ENCODE measurements around the gene FAH. TPM values are rescaled to one million over a fixed set of nuclear protein-coding genes. Genes with fewer than 3 reads are reported as not detected.

FAH gene
- polyA plus RNA-seq, 3 donors: 16.5 to 25.4 (median 24.0) TPM

DNA sequence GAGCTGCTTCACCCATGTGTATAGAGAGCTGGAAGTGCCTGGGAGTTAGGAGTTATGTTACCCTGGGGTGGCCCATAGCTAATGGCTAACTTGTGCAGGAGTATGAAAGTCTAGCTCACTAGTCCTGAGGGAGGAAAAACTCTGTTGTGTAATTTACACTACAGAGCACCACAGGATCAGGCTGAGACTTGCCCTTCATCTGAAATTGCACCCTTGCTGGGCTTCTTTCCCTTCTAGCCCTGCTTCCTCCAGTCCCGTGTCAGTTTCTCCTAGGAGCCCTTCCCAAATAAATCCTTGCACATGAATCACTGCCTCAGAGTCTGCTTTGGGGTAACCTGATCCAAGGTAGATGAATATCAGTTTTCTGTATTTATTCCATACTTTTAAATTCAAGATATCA lies 59.2 kb downstream of the FAH start:
- H3K4me3 Mint-ChIP-seq: no peak overlapping the region
- peaks cover 6 to 14% (median 11%) of the 10 kb centered on the region in 3 donors for H3K27me3 Mint-ChIP-seq (ENCODE audit: low read depth in 3 of 3)
- peaks cover 12 to 15% of the 10 kb centered on the region in 2 donors for H3K4me1 ChIP-seq (ENCODE audit: control insufficient read depth in 1 of 2, insufficient read depth in 2 of 2, low read length in 2 of 2)
- no peak overlapping the region for H3K27ac Mint-ChIP-seq
- H4K20me1 ChIP-seq (ENCODE audit: insufficient read depth, low read length): no peaks in the 10 kb centered on the region
- no peak overlapping the region for H3K9ac ChIP-seq (ENCODE audit: insufficient read depth, low read length, poor library complexity, severe bottlenecking)
- no peaks in the 10 kb centered on the region for H3K79me2 ChIP-seq (ENCODE audit: insufficient read depth, low read length)
- 83% methylated on average over 1 of the region's 1 CpG for WGBS (ENCODE audit: insufficient coverage)
- H3K9me3 ChIP-seq (replicated peaks in 1 of 2; ENCODE audit: control insufficient read depth in 1 of 2, insufficient read depth in 1 of 2, low read length in 2 of 2): no peaks in the 10 kb centered on the region
- H3K9me3 Mint-ChIP-seq: peaks cover 0 to 7% (median 3%) of the 10 kb centered on the region in 7 donors
- peaks cover 17% of the 10 kb centered on the region for H3K4me1 Mint-ChIP-seq
- no peaks in the 10 kb centered on the region for H3K36me3 ChIP-seq (replicated peaks in 1 of 2; ENCODE audit: control insufficient read depth in 1 of 2, insufficient read depth in 2 of 2, low read length in 2 of 2)
- no peak for TF ChIP-seq CTCF (IDR thresholded peaks at IDR 0.05)
- no peak overlapping the region for H3K4me2 ChIP-seq (replicated peaks; ENCODE audit: extremely low read depth, low read length, poor library complexity, severe bottlenecking)
- no peak overlapping the region for H3K27ac ChIP-seq (ENCODE audit: low read depth in 1 of 2, low read length in 2 of 2)
- H3K27me3 ChIP-seq (ENCODE audit: control insufficient read depth in 2 of 2, insufficient read depth in 2 of 2, low read length in 2 of 2): peaks cover 0 to 3% of the 10 kb centered on the region in 2 donors
- H3K4me3 ChIP-seq (replicated peaks in 1 of 3; ENCODE audit: low read depth in 2 of 3, low read length in 3 of 3): no peak overlapping the region
- intact Hi-C loops (cut with micrococcal nuclease): no loop called here
- H3K36me3 Mint-ChIP-seq: no peaks in the 10 kb centered on the region
- H2AFZ ChIP-seq (ENCODE audit: insufficient read depth, low read depth, low read length, poor library complexity, severe bottlenecking): no peak overlapping the region
- DNase-seq: no peak

- no peaks in the 10 kb centered on the region for H4K20me1 ChIP-seq (ENCODE audit: insufficient read depth, low read length)
- H3K79me2 ChIP-seq (ENCODE audit: insufficient read depth, low read length): no peaks in the 10 kb centered on the region
- H3K4me3 ChIP-seq (replicated peaks in 1 of 3; ENCODE audit: low read depth in 2 of 3, low read length in 3 of 3): no peak overlapping the region
- H3K36me3 ChIP-seq (replicated peaks in 1 of 2; ENCODE audit: control insufficient read depth in 1 of 2, insufficient read depth in 2 of 2, low read length in 2 of 2): no peaks in the 10 kb centered on the region
- H3K27me3 ChIP-seq (ENCODE audit: control insufficient read depth in 2 of 2, insufficient read depth in 2 of 2, low read length in 2 of 2): no peaks in the 10 kb centered on the region
- Mint-ChIP-seq H3K4me3 (no peak overlapping the region), H3K27me3 (ENCODE audit: low read depth in 3 of 3) (peaks cover 6 to 13% (median 12%) of the 10 kb centered on the region in 3 donors), H3K9me3 (peaks cover 0 to 10% (median 3%) of the 10 kb centered on the region in 7 donors), H3K36me3 (no peaks in the 10 kb centered on the region), H3K4me1 (peaks cover 17% of the 10 kb centered on the region), H3K27ac (no peak overlapping the region)
- intact Hi-C loops (cut with micrococcal nuclease): no loop called here
- peaks cover 12 to 15% of the 10 kb centered on the region in 2 donors for H3K4me1 ChIP-seq (ENCODE audit: control insufficient read depth in 1 of 2, insufficient read depth in 2 of 2, low read length in 2 of 2)
- no peak overlapping the region for H3K27ac ChIP-seq (ENCODE audit: low read depth in 1 of 2, low read length in 2 of 2)
- H3K9ac ChIP-seq (ENCODE audit: insufficient read depth, low read length, poor library complexity, severe bottlenecking): no peak overlapping the region
- no peak for DNase-seq
- no peaks in the 10 kb centered on the region for H3K9me3 ChIP-seq (replicated peaks in 1 of 2; ENCODE audit: control insufficient read depth in 1 of 2, insufficient read depth in 1 of 2, low read length in 2 of 2)
- 100% methylated on average over 1 of the region's 2 CpGs for WGBS (ENCODE audit: insufficient coverage)
- no peak overlapping the region for H2AFZ ChIP-seq (ENCODE audit: insufficient read depth, low read depth, low read length, poor library complexity, severe bottlenecking)
- H3K4me2 ChIP-seq (replicated peaks; ENCODE audit: extremely low read depth, low read length, poor library complexity, severe bottlenecking): no peak overlapping the region
- TF ChIP-seq CTCF (IDR thresholded peaks at IDR 0.05): no peak
These were observed 62.1 kb downstream of the FAH start for GRCh38 chr15:80214910-80215309.
